IPS-18c (cell line): ENCODE results near the gene RPL36AL.
A peak's percentile ranks its signal among the peaks of the same experiment; 100 is the strongest.
"Not testable (repeated sequence)": the region's sequence is repeated elsewhere in the genome, so short reads cannot be mapped to it uniquely, and the experiment has no call there.

ENCODE experiments used
- H3K4me3 ChIP-seq: 2 replicates; pipeline ENCODE4 v1.7.0; 2013; ENCODE audit warnings: low read depth, mild to moderate bottlenecking, low read length, moderate library complexity; ENCODE audit not compliant: insufficient read depth
- H3K9me3 ChIP-seq: one replicate; pipeline ENCODE4 v1.6.1; 2013; ENCODE audit warnings: mild to moderate bottlenecking, low read length, moderate library complexity; ENCODE audit not compliant: control insufficient read depth, insufficient read depth

Gene RPL36AL

DNA sequence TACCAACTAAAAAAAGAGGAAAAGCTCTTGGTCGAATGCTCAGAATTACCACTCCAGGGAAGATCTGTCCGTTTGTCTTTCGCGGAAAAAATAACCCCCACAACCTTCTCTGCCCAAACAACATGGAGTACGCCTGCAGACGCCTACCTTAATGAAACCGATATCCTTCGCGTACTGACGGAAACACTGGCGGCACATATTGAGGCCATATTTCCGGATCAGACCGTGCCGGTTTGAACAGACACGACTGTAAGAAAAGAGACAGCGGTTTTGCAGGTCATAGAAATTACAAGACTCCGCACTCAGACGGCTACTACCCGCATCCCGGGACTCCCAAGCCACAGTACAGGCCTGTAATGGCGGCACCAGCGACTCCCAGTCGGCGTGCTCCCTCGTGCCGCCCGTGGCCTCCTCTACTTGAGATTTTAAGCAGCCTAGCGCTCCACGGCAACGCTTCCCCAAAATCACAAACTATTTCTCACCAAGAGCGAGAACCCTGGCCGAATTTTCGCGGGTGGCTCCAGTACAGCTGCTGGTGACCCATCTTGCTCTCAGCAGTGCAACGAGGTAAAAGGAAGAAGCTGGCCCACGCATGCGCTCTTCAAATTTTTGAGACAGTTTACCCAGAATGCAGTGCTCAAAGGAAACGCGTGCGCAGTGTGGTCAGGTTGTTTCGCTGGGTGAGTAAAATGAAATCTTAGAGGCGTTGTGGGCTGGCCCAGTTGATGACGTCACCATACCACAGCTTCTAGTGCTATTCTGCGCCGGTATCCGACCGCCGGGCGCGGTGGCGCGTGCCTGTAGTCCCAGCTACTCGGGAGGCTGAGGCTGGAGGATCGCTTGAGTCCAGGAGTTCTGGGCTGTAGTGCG, 34.4 kb downstream of the RPL36AL start, which contains the start of gene RPS29:
TSS of gene RPS29 (minus strand) at position 578 of the 870 bp plus-strand sequence. CDS start at position 544, 34 bp downstream.
- Histone ChIP-seq H3K4me3 (peak within 1 kb of the TSS; percentile 88), H3K9me3 (no peaks in the 10 kb centered on the region)

- H3K4me3 ChIP-seq = peak overlapping the region; percentile 88
- H3K9me3 ChIP-seq = not testable (repeated sequence)
These were observed 35.3 kb downstream of the RPL36AL start for GRCh38 chr14:49584981-49585640.

DNA sequence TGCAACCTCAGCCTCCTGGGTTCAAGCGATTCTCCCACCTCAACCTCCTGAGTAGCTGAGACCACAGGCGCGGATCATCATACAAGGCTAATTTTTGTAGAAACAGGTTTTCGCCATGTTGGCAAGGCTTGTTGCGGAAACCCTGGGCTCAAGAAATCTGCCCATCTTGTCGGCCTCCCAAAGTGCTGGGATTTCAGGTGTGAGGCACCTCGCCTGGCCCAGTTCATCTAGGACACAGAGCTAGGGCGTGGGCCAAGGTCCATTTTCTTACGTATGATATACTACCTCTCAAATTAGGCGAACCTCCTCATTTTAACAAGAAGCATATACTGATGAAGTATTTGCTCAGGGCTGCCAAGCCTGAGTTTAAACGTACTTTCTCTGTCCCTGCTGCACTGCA, 36.4 kb downstream of the RPL36AL start:
- no peaks in the 10 kb centered on the region for H3K9me3 ChIP-seq
- H3K4me3 ChIP-seq = peak overlapping the region; percentile 88

- peak overlapping the region; percentile 88; the same call in 1 of the 2 replicates for H3K4me3 ChIP-seq
- H3K9me3 ChIP-seq = no peaks in the 10 kb centered on the region
These were observed 36.8 kb downstream of the RPL36AL start for GRCh38 chr14:49583629-49584028.

- no peak overlapping the region for H3K4me3 ChIP-seq
These were observed 38.1 kb downstream of the RPL36AL start for GRCh38 chr14:49582113-49582977.

DNA sequence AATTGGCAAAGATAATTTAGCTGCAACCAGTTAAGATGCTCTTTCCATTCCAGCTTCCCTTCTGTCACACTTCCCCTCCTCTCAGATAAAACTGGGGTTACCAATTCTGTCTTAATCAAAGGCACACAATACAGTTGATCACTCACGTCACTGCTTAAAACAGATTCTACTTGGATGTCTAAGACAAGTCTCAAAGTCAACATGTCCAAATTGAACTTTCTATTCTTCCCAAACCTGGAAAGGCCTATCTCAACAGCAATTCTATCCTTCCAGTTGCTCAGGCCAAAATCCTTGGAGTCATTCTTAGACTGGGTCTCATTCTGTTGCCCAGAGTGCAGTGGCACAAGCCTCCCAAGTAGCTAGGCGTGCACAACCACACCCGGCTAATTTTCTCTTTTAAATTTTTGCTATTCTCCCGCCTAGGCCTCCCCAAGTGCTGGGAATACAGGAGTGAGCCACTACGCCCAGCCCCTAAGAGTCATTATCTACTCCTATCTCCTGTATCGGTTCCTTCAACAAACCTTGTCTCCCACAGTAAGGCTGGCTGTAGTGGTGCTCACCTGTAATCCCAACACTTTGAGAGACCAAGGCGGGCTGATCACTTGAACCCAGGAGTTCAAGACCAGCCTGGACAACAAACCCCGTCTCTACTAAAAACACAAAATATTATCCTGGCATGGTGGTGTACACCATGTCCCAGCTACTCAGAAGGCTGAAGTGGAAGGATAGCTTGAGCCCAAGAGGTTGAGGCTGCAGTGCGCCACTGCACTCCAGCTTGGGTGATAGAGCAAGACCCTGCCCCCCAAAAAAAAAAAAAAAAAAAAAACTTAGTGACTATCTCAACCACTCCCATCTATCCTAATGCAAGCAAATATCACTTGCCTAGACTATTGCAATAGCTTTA, 39.0 kb downstream of the RPL36AL start:
- no peaks in the 10 kb centered on the region for H3K9me3 ChIP-seq
- no peak overlapping the region for H3K4me3 ChIP-seq

More at GRCh38 chr14:49582113-49582977, 38.1 kb downstream of the RPL36AL start:
- H3K9me3 ChIP-seq = no peaks in the 10 kb centered on the region

GRCh38 chr14:49579841-49580240, 40.6 kb downstream of the RPL36AL start:
- no peak overlapping the region for H3K4me3 ChIP-seq
- no peaks in the 10 kb centered on the region for H3K9me3 ChIP-seq

DNA sequence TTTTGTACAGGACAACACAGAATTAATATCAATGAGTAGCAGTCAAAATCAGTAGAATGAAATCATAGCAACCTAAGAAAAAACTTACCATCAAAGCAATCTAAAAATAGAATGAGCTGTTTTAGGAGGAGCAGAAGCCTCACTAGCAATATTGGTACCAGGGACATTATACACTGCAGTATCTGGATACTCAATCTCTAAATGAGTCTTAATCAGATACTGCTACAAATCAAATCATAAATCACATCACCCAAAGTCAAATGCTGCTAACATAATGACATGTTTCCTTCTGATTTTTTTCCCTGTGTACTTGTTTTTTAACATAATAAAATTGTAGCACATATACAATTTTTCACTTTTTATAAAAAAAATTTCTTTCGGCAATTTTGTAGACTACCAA, 42.3 kb downstream of the RPL36AL start:
- no peak overlapping the region for H3K4me3 ChIP-seq
- no peaks in the 10 kb centered on the region for H3K9me3 ChIP-seq

- H3K9me3 ChIP-seq = no peaks in the 10 kb centered on the region
- H3K4me3 ChIP-seq = no peak overlapping the region
These were observed 46.4 kb downstream of the RPL36AL start for GRCh38 chr14:49574038-49574437.

DNA sequence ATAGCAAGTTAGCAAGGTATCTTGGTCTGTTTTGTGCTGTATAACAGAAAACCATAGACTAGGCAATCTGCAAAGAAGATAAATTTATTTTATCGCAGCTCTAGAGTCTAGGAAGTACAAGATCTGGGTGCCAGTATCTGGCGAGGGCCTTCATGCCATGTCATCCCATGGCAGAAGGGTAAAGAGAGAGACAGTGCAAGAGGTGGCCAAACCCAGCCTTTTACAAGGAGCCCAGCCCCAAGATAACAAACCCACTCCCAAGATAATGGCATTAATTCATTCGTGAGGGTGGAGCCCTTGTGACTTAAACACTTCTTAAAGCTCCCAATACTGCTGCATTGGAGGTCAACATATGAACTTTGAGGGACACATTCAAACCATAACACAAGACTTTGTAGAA, 51.1 kb downstream of the RPL36AL start:
- no peaks in the 10 kb centered on the region for H3K9me3 ChIP-seq
- no peak overlapping the region for H3K4me3 ChIP-seq
